Measurements from ENCODE around the gene PBX3. TPM values are rescaled to one million over a fixed set of nuclear protein-coding genes. Genes with fewer than 3 reads are reported as not detected.
"Not testable (repeated sequence)": the region's sequence is repeated elsewhere in the genome, so short reads cannot be mapped to it uniquely, and the experiment has no call there.

The PBX3 gene
- total RNA-seq, 2 experiments from 2014 or later: 24.3 to 28.0 TPM

GRCh38 chr9:125803526-125803925, 56.4 kb downstream of the PBX3 start:
- no peaks in the 10 kb centered on the region for H3K4me1 Mint-ChIP-seq
- POLR2A ChIA-PET: no interaction called here
- no peaks in the 10 kb centered on the region for H3K36me3 Mint-ChIP-seq
- no peak overlapping the region for H3K4me3 Mint-ChIP-seq
- no peaks in the 10 kb centered on the region for H3K9me3 Mint-ChIP-seq
- ATAC-seq (ENCODE audit: low read depth): no peak
- no peak for DNase-seq
- H3K27ac Mint-ChIP-seq: no peak overlapping the region
- H3K27me3 Mint-ChIP-seq: no peaks in the 10 kb centered on the region

- H3K4me3 Mint-ChIP-seq: no peak overlapping the region
- POLR2A ChIA-PET: no interaction called here
- no peaks in the 10 kb centered on the region for H3K4me1 Mint-ChIP-seq
- H3K27me3 Mint-ChIP-seq: no peaks in the 10 kb centered on the region
- H3K36me3 Mint-ChIP-seq: no peaks in the 10 kb centered on the region
- no peak overlapping the region for H3K27ac Mint-ChIP-seq
- ATAC-seq (ENCODE audit: low read depth) (no peak), DNase-seq (no peak)
- H3K9me3 Mint-ChIP-seq: no peaks in the 10 kb centered on the region
Measured at GRCh38 chr9:125805057-125805456, 57.9 kb downstream of the PBX3 start.

- Mint-ChIP-seq H3K27me3 (no peaks in the 10 kb centered on the region), H3K4me1 (no peaks in the 10 kb centered on the region), H3K9me3 (no peaks in the 10 kb centered on the region), H3K36me3 (peaks cover 1% of the 10 kb centered on the region), H3K27ac (no peak overlapping the region), H3K4me3 (no peak overlapping the region)
- DNase-seq (no peak), ATAC-seq (ENCODE audit: low read depth) (no peak)
- POLR2A ChIA-PET: no interaction called here
Measured at GRCh38 chr9:125805586-125805985, 58.4 kb downstream of the PBX3 start.

GRCh38 chr9:125807079-125807478, 59.9 kb downstream of the PBX3 start:
- Mint-ChIP-seq H3K9me3 (no peaks in the 10 kb centered on the region), H3K27me3 (no peaks in the 10 kb centered on the region), H3K27ac (no peak overlapping the region), H3K4me1 (no peaks in the 10 kb centered on the region), H3K36me3 (peaks cover 2% of the 10 kb centered on the region), H3K4me3 (no peak overlapping the region)
- ATAC-seq (ENCODE audit: low read depth) (no peak), DNase-seq (no peak)
- POLR2A ChIA-PET: no interaction called here

GRCh38 chr9:125810161-125810560, 63.0 kb downstream of the PBX3 start:
- ATAC-seq (ENCODE audit: low read depth): no peak
- Mint-ChIP-seq H3K36me3 (peaks cover 6% of the 10 kb centered on the region), H3K27ac (no peak overlapping the region), H3K4me3 (no peak overlapping the region), H3K27me3 (no peaks in the 10 kb centered on the region), H3K4me1 (no peaks in the 10 kb centered on the region), H3K9me3 (no peaks in the 10 kb centered on the region)
- POLR2A ChIA-PET: no interaction called here
- no peak for DNase-seq

GRCh38 chr9:125811002-125811401, 63.8 kb downstream of the PBX3 start:
- no peak overlapping the region for H3K4me3 Mint-ChIP-seq
- ATAC-seq (ENCODE audit: low read depth) (no peak), DNase-seq (no peak)
- POLR2A ChIA-PET: no interaction called here
- H3K27me3 Mint-ChIP-seq: no peaks in the 10 kb centered on the region
- H3K9me3 Mint-ChIP-seq: no peaks in the 10 kb centered on the region
- no peaks in the 10 kb centered on the region for H3K4me1 Mint-ChIP-seq
- peaks cover 6% of the 10 kb centered on the region for H3K36me3 Mint-ChIP-seq
- H3K27ac Mint-ChIP-seq: no peak overlapping the region

GRCh38 chr9:125812403-125812802, 65.2 kb downstream of the PBX3 start:
- POLR2A ChIA-PET: no interaction called here
- ATAC-seq (ENCODE audit: low read depth) (no peak), DNase-seq (no peak)
- H3K4me3 Mint-ChIP-seq: no peak overlapping the region
- no peaks in the 10 kb centered on the region for H3K4me1 Mint-ChIP-seq
- no peak overlapping the region for H3K27ac Mint-ChIP-seq
- no peaks in the 10 kb centered on the region for H3K9me3 Mint-ChIP-seq
- H3K36me3 Mint-ChIP-seq: peaks cover 6% of the 10 kb centered on the region
- no peaks in the 10 kb centered on the region for H3K27me3 Mint-ChIP-seq

- POLR2A ChIA-PET: no interaction called here
- DNase-seq: no peak
- no peak overlapping the region for H3K4me3 Mint-ChIP-seq
- H3K27me3 Mint-ChIP-seq: no peaks in the 10 kb centered on the region
- peaks cover 5% of the 10 kb centered on the region for H3K36me3 Mint-ChIP-seq
- no peaks in the 10 kb centered on the region for H3K4me1 Mint-ChIP-seq
- ATAC-seq (ENCODE audit: low read depth): no peak
- H3K27ac Mint-ChIP-seq: no peak overlapping the region
- no peaks in the 10 kb centered on the region for H3K9me3 Mint-ChIP-seq
Measured at GRCh38 chr9:125815568-125815967, 68.4 kb downstream of the PBX3 start.

GRCh38 chr9:125816321-125816720, 69.1 kb downstream of the PBX3 start:
- peaks cover 4% of the 10 kb centered on the region for H3K36me3 Mint-ChIP-seq
- no peaks in the 10 kb centered on the region for H3K4me1 Mint-ChIP-seq
- no peaks in the 10 kb centered on the region for H3K9me3 Mint-ChIP-seq
- H3K27ac Mint-ChIP-seq: no peak overlapping the region
- no peak overlapping the region for H3K4me3 Mint-ChIP-seq
- ATAC-seq (ENCODE audit: low read depth) (no peak), DNase-seq (no peak)
- no peaks in the 10 kb centered on the region for H3K27me3 Mint-ChIP-seq
- POLR2A ChIA-PET: no interaction called here

- POLR2A ChIA-PET: no interaction called here
- ATAC-seq (ENCODE audit: low read depth) (no peak), DNase-seq (no peak)
- Mint-ChIP-seq H3K36me3 (no peaks in the 10 kb centered on the region), H3K27ac (no peak overlapping the region), H3K4me3 (no peak overlapping the region), H3K4me1 (peaks cover 12% of the 10 kb centered on the region), H3K27me3 (no peaks in the 10 kb centered on the region), H3K9me3 (no peaks in the 10 kb centered on the region)
Measured at GRCh38 chr9:125820100-125820804, 73.1 kb downstream of the PBX3 start.

- no peaks in the 10 kb centered on the region for H3K27me3 Mint-ChIP-seq
- no peak overlapping the region for H3K27ac Mint-ChIP-seq
- no peak overlapping the region for H3K4me3 Mint-ChIP-seq
- peaks cover 13% of the 10 kb centered on the region for H3K4me1 Mint-ChIP-seq
- DNase-seq (no peak), ATAC-seq (ENCODE audit: low read depth) (no peak)
- H3K36me3 Mint-ChIP-seq: peaks cover 1% of the 10 kb centered on the region
- H3K9me3 Mint-ChIP-seq: no peaks in the 10 kb centered on the region
- POLR2A ChIA-PET: no interaction called here
Measured at GRCh38 chr9:125821078-125821477, 73.9 kb downstream of the PBX3 start.

- POLR2A ChIA-PET: interaction anchor here (0.8 kb wide), 1 partner anchor 74 kb away, joined by 4 read pairs; no protein-coding TSS in a partner anchor
- H3K9me3 Mint-ChIP-seq: no peaks in the 10 kb centered on the region
- H3K27me3 Mint-ChIP-seq: no peaks in the 10 kb centered on the region
- H3K4me3 Mint-ChIP-seq: no peak overlapping the region
- DNase-seq (no peak), ATAC-seq (ENCODE audit: low read depth) (no peak)
- H3K36me3 Mint-ChIP-seq: peaks cover 1% of the 10 kb centered on the region
- H3K4me1 Mint-ChIP-seq: peaks cover 13% of the 10 kb centered on the region
- no peak overlapping the region for H3K27ac Mint-ChIP-seq
Measured at GRCh38 chr9:125822160-125822559, 75.0 kb downstream of the PBX3 start.

GRCh38 chr9:125822902-125823301, 75.7 kb downstream of the PBX3 start:
- no peak for DNase-seq
- Mint-ChIP-seq H3K27ac (no peak overlapping the region), H3K9me3 (no peaks in the 10 kb centered on the region), H3K4me3 (no peak overlapping the region), H3K27me3 (no peaks in the 10 kb centered on the region), H3K36me3 (peaks cover 1% of the 10 kb centered on the region), H3K4me1 (peaks cover 13% of the 10 kb centered on the region)
- ATAC-seq (ENCODE audit: low read depth): no peak
- POLR2A ChIA-PET: interaction anchor here (0.8 kb wide), 1 partner anchor 75 kb away, joined by 4 read pairs; no protein-coding TSS in a partner anchor

GRCh38 chr9:125823874-125824406, 76.8 kb downstream of the PBX3 start:
- POLR2A ChIA-PET, H3K9me3 Mint-ChIP-seq, H3K36me3 Mint-ChIP-seq, H3K27me3 Mint-ChIP-seq: not testable (repeated sequence)
- Mint-ChIP-seq H3K4me3 (peak overlapping the region; percentile 82), H3K27ac (peak overlapping the region; percentile 80), H3K4me1 (peaks cover 17% of the 10 kb centered on the region)
- peak; percentile 95 for ATAC-seq (ENCODE audit: low read depth)
- peak; percentile 41 for DNase-seq

Data from activated naive CD8-positive, alpha-beta T cell treated with anti-CD3 and anti-CD28 coated beads, Interleukin-2, amount 10 ng/mL, durations not matched to agents 7 days and 5 days (primary cell).